Hematopoietic multipotent progenitor cell treated with erythropoietin and hydrocortisone succinate and interleukin-3 and kit ligand, for 17 days (in vitro differentiated cells): Measurements from ENCODE around the gene METAP2.
A peak's percentile ranks its signal among the peaks of the same experiment; 100 is the strongest.
"Not testable (repeated sequence)": the region's sequence is repeated elsewhere in the genome, so short reads cannot be mapped to it uniquely, and the experiment has no call there.

Experiments used
- DNase-seq: peaks from one replicate; pipeline ENCODE4 v3.0.0-alpha.2; 2015; ENCODE audit warnings: low spot score

The METAP2 gene

GRCh38 chr12:95462551-95462950, 11.4 kb upstream of the METAP2 start:
- peak; percentile 25 for DNase-seq

GRCh38 chr12:95463050-95463449, 10.9 kb upstream of the METAP2 start:
- DNase-seq = peak; percentile 65

GRCh38 chr12:95463776-95464175, 10.2 kb upstream of the METAP2 start:
- peak; percentile 22 for DNase-seq

GRCh38 chr12:95465275-95465674, 8.7 kb upstream of the METAP2 start:
- no peak for DNase-seq

GRCh38 chr12:95470300-95470699, 3.7 kb upstream of the METAP2 start:
- DNase-seq = no peak

GRCh38 chr12:95473231-95473883, 595 bp upstream of the METAP2 start:
- peak; percentile 54 for DNase-seq

- DNase-seq = peak; percentile 29
Measured at GRCh38 chr12:95474660-95474958, 657 bp downstream of the METAP2 start.

- no peak for DNase-seq
Measured at GRCh38 chr12:95480230-95480629, 6.3 kb downstream of the METAP2 start.

- no peak for DNase-seq
Measured at GRCh38 chr12:95481072-95481471, 7.1 kb downstream of the METAP2 start.

GRCh38 chr12:95481888-95482287, 7.9 kb downstream of the METAP2 start:
- no peak for DNase-seq

- DNase-seq = not testable (repeated sequence)
Measured at GRCh38 chr12:95482564-95482963, 8.6 kb downstream of the METAP2 start.

- DNase-seq = no peak
Measured at GRCh38 chr12:95484524-95484923, 10.6 kb downstream of the METAP2 start.

GRCh38 chr12:95487024-95487423, 13.1 kb downstream of the METAP2 start:
- DNase-seq = no peak

- DNase-seq = no peak
Measured at GRCh38 chr12:95492462-95492861, 18.5 kb downstream of the METAP2 start.

GRCh38 chr12:95494888-95495287, 20.9 kb downstream of the METAP2 start:
- no peak for DNase-seq

- DNase-seq = no peak
Measured at GRCh38 chr12:95495433-95495832, 21.5 kb downstream of the METAP2 start.

- DNase-seq = no peak
Measured at GRCh38 chr12:95497031-95497430, 23.1 kb downstream of the METAP2 start.

GRCh38 chr12:95498968-95499367, 25.0 kb downstream of the METAP2 start:
- DNase-seq = no peak

GRCh38 chr12:95499772-95500171, 25.8 kb downstream of the METAP2 start:
- no peak for DNase-seq

GRCh38 chr12:95504140-95504539, 30.2 kb downstream of the METAP2 start:
- DNase-seq = no peak

GRCh38 chr12:95505039-95505438, 31.1 kb downstream of the METAP2 start:
- DNase-seq = no peak

GRCh38 chr12:95506707-95507523, 33.0 kb downstream of the METAP2 start:
- no peak for DNase-seq

GRCh38 chr12:95509300-95509699, 35.3 kb downstream of the METAP2 start:
- DNase-seq = no peak

GRCh38 chr12:95511977-95512376, 38.0 kb downstream of the METAP2 start:
- DNase-seq = no peak
